Anterior cingulate cortex (tissue), 58 donors: Measurements from ENCODE around the gene LAMA3.

Experiments
- DNase-seq, 58 donors: peaks; one replicate each; lab custom pipeline; 2025; lab: John Stamatoyannopoulos, UW

The LAMA3 gene

GRCh38 chr18:23868136-23868785 lies 179.0 kb downstream of the LAMA3 start:
- no peak for DNase-seq

GRCh38 chr18:23870676-23871380 lies 181.6 kb downstream of the LAMA3 start:
- DNase-seq = no peak

GRCh38 chr18:23871410-23871809 lies 182.2 kb downstream of the LAMA3 start:
- no peak for DNase-seq

- no peak for DNase-seq
These were observed 183.7 kb downstream of the LAMA3 start for GRCh38 chr18:23872701-23873550.

- DNase-seq = no peak
These were observed 187.0 kb downstream of the LAMA3 start for GRCh38 chr18:23875966-23876895.

- no peak for DNase-seq
These were observed 187.7 kb downstream of the LAMA3 start for GRCh38 chr18:23876921-23877320.

- DNase-seq = no peak
These were observed 188.1 kb downstream of the LAMA3 start for GRCh38 chr18:23877371-23877770.

GRCh38 chr18:23878336-23878900 lies 189.2 kb downstream of the LAMA3 start:
- DNase-seq = no peak

- no peak for DNase-seq
These were observed 189.9 kb downstream of the LAMA3 start for GRCh38 chr18:23879126-23879525.

- DNase-seq = no peak
These were observed 190.3 kb downstream of the LAMA3 start for GRCh38 chr18:23879544-23879943.

- no peak for DNase-seq
These were observed 190.8 kb downstream of the LAMA3 start for GRCh38 chr18:23879966-23880565.

GRCh38 chr18:23880931-23881617 lies 191.8 kb downstream of the LAMA3 start:
- DNase-seq = no peak

GRCh38 chr18:23881778-23882177 lies 192.5 kb downstream of the LAMA3 start:
- no peak for DNase-seq

GRCh38 chr18:23882616-23883276 lies 193.5 kb downstream of the LAMA3 start:
- DNase-seq = no peak

- no peak for DNase-seq
These were observed 194.1 kb downstream of the LAMA3 start for GRCh38 chr18:23883277-23883790.

GRCh38 chr18:23884681-23885375 lies 195.6 kb downstream of the LAMA3 start:
- no peak for DNase-seq

- no peak for DNase-seq
These were observed 196.5 kb downstream of the LAMA3 start for GRCh38 chr18:23885750-23886149.
